Stimulated activated naive CD4-positive, alpha-beta T cell treated with Interleukin-2 at 50 U/mL for 16 hours (primary cell): ENCODE results near the gene NISCH.

Source experiments
- DNase-seq: peaks from one replicate; lab custom pipeline; 2025; lab: John Stamatoyannopoulos, UW

Gene NISCH

DNA sequence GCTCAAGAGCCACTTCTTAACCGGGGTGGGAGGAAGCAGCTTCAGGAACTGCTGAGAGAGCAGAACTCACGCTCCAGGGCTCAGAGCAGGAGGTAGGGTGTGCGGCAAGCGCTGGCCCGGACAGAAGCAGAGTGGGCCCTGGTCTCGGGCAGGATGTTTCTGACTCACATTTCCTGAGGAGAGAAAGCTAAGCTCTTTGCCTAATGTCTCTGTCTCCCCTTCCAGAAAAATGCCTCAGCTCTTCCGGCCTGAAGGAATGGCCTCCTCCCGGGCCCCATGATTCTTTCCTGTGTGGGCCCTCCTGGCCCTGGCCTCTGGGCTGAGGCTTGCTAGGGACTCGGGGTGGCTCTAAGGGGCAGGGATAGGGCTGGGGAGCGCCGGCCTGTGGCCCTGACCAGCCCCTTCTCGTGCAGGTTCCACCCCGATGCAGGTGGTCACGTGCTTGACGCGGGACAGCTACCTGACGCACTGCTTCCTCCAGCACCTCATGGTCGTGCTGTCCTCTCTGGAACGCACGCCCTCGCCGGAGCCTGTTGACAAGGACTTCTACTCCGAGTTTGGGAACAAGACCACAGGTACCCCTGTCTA is 35.6 kb downstream of the NISCH start:
- no peak for DNase-seq

- no peak for DNase-seq
These were observed 36.7 kb downstream of the NISCH start for GRCh38 chr3:52492059-52492458.

DNA sequence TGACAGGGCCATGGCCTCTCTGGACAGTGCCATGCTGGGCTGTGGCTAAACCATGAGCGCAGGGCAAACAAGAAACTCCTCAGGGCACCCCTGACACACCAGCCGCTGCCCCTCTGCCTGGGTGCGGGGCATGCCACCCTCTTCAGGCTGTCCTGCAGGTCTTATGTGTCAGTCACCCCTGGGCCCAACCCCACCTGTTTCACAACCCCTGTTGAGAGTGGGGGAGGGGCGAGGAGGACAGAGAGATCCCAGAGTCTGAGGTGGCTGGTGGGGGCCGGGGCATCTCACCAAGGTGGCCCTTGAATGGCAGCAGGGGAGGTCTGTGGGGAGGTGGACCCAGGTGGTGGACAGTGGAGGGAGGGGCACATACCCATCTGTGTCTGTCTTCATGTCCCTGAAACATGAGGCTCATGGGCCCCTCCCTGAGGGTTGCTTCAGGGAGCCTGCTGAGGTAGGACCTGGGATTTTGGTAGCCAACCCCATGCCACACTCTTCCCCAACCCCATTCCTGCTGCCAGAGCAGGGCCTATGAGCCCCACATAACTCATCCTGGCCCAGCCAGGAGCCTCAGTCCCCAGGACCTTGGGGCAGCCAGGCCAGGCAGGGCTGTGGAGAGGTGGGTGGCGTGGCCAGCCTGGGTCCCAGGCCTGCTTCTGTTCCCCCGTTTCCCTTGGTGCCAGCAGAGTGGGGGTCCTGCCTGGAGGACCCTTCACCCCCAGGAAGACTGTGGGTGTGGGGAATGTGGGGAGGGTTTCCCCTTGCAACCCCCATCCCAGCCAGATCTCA is 38.0 kb downstream of the NISCH start:
- no peak for DNase-seq

- DNase-seq: no peak
These were observed 39.0 kb downstream of the NISCH start for GRCh38 chr3:52494445-52494844.

- no peak for DNase-seq
These were observed 39.6 kb downstream of the NISCH start, which contains the start of gene STAB1 for GRCh38 chr3:52494886-52495495. TSS of gene STAB1 (plus strand) at chr3:52495338. CDS start at chr3:52495414, 76 bp downstream.

DNA sequence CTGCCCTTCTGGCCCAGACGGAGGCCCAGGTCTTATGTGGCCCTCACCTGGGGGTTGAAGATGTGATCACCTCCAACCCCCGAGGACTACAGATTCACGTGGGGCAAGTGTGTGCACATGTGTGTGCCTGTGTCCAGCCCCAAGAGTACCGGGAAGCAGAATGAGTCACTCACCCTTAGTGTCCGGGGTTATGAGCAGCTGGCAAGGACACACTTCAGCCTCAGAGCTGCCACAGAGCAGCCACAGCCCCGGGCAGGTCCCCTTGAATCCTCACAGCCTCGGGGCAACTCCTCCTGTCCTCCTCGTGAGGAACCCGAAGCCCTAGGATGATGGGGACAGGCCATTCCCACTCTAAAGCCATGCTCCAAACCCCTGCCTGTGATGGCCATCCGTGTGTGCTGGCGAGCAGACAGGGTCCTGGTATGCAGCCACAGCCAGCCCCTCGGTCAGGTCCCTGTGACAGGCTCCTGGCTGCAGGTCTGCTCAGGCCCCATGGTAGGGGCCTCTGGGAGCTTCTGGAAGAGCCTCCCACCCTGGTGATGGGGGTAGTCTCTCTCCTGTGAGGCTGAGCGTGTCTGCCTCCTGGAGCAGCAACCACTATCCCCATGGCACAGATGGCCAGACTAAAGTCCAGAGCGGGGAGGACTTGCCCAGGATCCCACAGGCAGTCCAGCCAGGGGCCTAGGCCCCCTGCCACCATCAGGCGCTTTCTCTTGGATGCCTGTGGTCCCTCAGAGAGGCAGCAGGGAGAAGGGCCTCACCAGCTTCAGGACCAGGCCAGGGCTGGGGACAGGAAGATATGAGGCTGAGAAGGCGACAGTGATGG is 40.6 kb downstream of the NISCH start:
- no peak for DNase-seq

GRCh38 chr3:52498137-52499054 is 43.0 kb downstream of the NISCH start:
- DNase-seq: no peak

DNA sequence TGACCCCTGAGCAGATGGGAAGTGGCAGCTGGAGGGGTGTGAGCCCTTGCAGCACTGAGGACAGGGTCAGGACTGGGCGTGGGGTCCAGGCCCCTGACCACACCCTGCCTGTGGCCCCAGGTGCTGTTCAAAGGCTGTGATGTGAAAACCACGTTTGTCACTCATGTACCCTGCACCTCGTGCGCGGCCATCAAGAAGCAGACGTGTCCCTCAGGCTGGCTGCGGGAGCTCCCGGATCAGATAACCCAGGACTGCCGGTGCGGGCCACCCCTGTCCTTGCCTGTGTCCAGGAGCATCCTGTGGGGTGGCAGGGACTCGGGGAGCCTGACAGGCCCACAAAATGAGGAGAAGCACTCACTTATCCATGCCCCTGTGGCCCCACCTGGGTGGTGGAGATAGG is 45.6 kb downstream of the NISCH start:
- DNase-seq: no peak

- DNase-seq: no peak
These were observed 46.6 kb downstream of the NISCH start for GRCh38 chr3:52502001-52502400.

GRCh38 chr3:52502808-52503350 is 47.5 kb downstream of the NISCH start:
- DNase-seq: no peak

DNA sequence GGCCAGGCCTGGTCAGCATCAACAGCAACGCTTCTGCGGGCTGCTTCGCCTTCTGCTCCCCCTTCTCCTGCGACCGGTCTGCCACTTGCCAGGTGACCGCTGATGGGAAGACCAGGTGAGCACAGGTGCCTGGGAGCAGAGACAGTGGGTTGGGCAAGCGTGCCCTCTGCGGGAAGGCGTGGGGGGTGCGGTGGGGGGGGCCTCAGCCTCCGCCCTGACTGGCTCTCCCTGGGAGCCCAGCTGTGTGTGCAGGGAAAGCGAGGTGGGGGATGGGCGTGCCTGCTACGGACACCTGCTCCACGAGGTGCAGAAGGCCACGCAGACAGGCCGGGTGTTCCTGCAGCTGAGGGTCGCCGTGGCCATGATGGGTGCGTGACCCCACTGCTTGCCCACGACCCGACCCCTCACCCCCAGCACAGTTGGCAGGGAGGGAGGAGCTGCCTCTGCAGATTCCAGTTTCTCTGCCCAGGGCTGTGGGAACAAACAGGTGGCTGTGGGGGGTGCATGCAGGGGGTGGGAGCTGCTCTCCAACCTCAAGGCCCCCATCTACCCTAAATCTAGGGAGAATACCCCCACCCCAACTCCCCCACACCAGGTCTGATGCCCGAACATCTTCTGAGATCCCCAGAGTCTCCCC is 48.5 kb downstream of the NISCH start:
- DNase-seq: no peak

DNA sequence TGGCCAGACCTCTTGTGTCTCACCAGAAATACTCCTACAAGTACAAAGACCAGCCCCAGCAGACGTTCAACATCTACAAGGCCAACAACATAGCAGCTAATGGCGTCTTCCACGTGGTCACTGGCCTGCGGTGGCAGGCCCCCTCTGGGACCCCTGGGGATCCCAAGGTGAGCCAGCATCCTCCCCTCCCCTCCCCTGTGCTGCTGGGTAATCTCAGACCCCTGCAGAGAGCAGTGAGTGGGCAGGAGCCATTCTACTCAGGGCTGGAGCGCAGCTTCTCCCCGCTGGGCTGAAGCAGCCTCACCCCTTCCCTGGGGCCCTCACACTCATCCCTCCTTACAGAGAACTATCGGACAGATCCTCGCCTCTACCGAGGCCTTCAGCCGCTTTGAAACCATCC is 49.6 kb downstream of the NISCH start:
- DNase-seq: no peak

DNA sequence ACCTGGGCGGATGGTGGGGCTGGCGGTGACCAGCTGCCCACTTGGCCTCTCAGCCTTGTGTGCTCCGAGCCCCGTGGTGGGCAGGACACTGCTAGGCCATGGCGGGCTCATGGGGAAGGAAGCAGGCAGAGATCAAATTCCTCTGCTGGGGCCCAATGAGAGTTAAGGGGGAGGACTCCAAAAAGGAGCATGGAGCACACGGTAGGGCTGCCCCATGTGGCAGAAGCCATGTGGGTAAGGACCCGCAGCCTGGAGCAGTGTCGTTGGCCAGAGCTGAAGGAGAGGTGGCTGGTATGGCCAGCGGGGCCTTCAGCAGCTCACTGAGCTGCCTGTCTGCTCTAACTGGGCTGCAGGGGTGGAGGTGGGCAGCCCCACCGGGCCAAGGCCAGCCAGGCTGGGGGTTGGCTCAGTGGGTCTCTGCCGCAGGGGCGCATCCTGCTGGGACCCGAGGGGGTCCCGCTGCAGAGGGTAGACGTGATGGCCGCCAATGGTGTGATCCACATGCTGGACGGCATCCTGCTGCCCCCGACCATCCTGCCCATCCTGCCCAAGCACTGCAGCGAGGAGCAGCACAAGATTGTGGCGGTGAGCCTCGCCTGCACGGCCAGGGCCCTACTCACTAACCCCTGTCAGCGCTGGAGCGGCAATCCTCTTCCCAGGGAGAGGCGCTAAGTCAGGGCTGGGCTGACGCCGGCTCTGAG is 51.0 kb downstream of the NISCH start:
- DNase-seq: no peak

- no peak for DNase-seq
These were observed 52.0 kb downstream of the NISCH start for GRCh38 chr3:52507359-52507758.

GRCh38 chr3:52509753-52510328 is 54.4 kb downstream of the NISCH start:
- no peak for DNase-seq

DNA sequence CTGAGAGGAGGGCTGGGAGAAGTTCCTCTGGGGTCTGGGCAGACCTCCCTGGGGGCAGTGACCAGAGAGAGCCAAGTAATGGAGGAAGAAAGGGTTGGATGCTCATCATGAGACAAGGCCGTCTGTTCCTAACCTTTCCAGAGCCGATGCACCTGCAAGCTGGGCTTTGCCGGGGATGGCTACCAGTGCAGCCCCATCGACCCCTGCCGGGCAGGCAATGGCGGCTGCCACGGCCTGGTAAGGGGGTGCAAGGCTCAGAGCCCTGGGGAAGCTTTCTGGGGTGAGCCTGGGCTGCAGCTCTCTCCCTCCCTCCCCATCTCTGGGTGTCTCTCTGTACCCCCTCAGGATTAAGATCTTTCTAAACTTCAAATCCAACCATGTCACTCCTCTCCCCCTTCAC is 56.1 kb downstream of the NISCH start:
- DNase-seq: no peak

DNA sequence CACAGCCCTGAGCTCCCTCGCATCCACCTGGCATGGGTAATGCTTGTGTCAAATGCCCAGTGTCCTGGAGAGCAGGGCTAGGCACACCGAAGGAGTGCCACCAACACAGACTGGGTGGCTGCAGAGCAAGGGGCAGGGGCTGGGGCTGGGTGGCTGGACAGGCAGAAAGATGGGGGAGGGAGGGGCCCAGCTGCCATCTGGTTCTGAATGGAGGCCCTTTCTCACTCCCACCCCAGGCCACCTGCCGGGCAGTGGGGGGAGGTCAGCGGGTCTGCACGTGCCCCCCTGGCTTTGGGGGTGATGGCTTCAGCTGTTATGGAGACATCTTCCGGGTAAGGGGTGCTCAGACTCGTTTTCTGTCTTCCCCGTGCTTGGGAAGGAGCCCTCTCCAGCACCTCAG is 56.7 kb downstream of the NISCH start:
- DNase-seq: no peak

DNA sequence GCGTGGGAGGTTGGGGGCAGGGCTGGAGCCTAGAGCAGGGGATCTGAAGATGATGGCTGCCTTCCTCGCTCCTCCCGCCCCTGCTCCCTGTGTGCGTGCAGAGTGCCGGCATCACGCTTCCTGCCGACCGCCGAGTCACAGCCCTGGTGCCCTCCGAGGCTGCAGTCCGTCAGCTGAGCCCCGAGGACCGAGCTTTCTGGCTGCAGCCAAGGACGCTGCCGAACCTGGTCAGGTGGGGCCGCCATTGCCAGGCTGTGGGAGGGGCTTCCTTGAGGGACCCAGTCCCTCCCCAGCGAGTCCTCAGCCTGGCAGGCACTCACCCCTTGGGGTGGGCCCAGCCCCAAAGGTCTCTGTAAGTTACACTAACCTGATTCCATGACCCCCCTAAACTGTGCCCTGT is 57.3 kb downstream of the NISCH start:
- no peak for DNase-seq

- DNase-seq: no peak
These were observed 57.9 kb downstream of the NISCH start for GRCh38 chr3:52513281-52513680.

GRCh38 chr3:52514576-52514975 is 59.2 kb downstream of the NISCH start:
- no peak for DNase-seq
